DND-41 (cell line): ENCODE results near the gene MTCH1.

Source experiments
- ATAC-seq: fragments of 200-7000 bp; cut with Tn5 transposase; 3 replicates; pipeline ENCODE4 v1.9.1; 2021; ENCODE audit warnings: low read depth; ENCODE audit not compliant: insufficient read depth
- DNase-seq: peaks from one replicate; pipeline ENCODE4 v3.0.0-alpha.2; 2020
- H2AFZ ChIP-seq: 2 replicates; pipeline ENCODE4 v1.6.0; 2012; ENCODE audit warnings: low read depth, low read length
- H3K27ac ChIP-seq: 2 replicates; pipeline ENCODE4 v1.5.1; 2012; ENCODE audit warnings: low read length, inconsistent platforms
- H3K27me3 ChIP-seq: fragments of 200-600 bp; sonication (generic); 2 replicates; pipeline ENCODE4 v1.6.0; 2012; ENCODE audit warnings: low read length, mild to moderate bottlenecking, inconsistent platforms; ENCODE audit not compliant: insufficient read depth, poor library complexity
- H3K36me3 ChIP-seq: 2 replicates; pipeline ENCODE4 v1.5.1; 2012; ENCODE audit warnings: low read length, inconsistent platforms; ENCODE audit not compliant: insufficient read depth
- H3K4me1 ChIP-seq: 2 replicates; pipeline ENCODE4 v1.5.1; 2012; ENCODE audit warnings: mild to moderate bottlenecking, low read length; ENCODE audit not compliant: insufficient read depth
- H3K4me2 ChIP-seq: 2 replicates; pipeline ENCODE4 v1.6.0; 2012; ENCODE audit warnings: mild to moderate bottlenecking, moderate library complexity, low read length, inconsistent platforms; ENCODE audit not compliant: insufficient read depth
- H3K4me3 ChIP-seq, 2 experiments: fragments of 200-600 bp in 1 of 2; shearing (Covaris generic) in 1 of 2; 2 replicates each; pipeline ENCODE4 v1.5.1; 2012 to 2016; ENCODE audit warnings: inconsistent platforms in 2 of 2, low read length in 2 of 2, mild to moderate bottlenecking in 2 of 2, low read depth in 1 of 2, moderate library complexity in 1 of 2
- H3K79me2 ChIP-seq: 2 replicates; pipeline ENCODE4 v1.6.0; 2012; ENCODE audit warnings: low read length, inconsistent platforms; ENCODE audit not compliant: insufficient read depth
- H3K9ac ChIP-seq: 2 replicates; pipeline ENCODE4 v1.6.0; 2012; ENCODE audit warnings: low read depth, mild to moderate bottlenecking, inconsistent platforms, low read length, moderate library complexity
- H3K9me3 ChIP-seq: 2 replicates; pipeline ENCODE4 v1.5.1; 2012; ENCODE audit warnings: low read length, moderate library complexity, mild to moderate bottlenecking, inconsistent platforms; ENCODE audit not compliant: insufficient read depth, severe bottlenecking
- H4K20me1 ChIP-seq: 2 replicates; pipeline ENCODE4 v1.6.0; 2012; ENCODE audit warnings: low read length; ENCODE audit not compliant: insufficient read depth
- CTCF ChIP-seq: IDR thresholded peaks from 2 replicates; pipeline ENCODE4 v1.5.1; 2012; ENCODE audit warnings: borderline replicate concordance, low read length, moderate library complexity, mild to moderate bottlenecking; ENCODE audit not compliant: poor library complexity, severe bottlenecking; ENCODE audit errors: extremely low read depth
- EZH2 ChIP-seq: IDR thresholded peaks from 3 replicates; pipeline ENCODE4 v1.6.1; 2012; ENCODE audit warnings: borderline replicate concordance, low read depth, mild to moderate bottlenecking, moderate library complexity, low read length, inconsistent platforms; ENCODE audit not compliant: severe bottlenecking

Gene MTCH1

DNA sequence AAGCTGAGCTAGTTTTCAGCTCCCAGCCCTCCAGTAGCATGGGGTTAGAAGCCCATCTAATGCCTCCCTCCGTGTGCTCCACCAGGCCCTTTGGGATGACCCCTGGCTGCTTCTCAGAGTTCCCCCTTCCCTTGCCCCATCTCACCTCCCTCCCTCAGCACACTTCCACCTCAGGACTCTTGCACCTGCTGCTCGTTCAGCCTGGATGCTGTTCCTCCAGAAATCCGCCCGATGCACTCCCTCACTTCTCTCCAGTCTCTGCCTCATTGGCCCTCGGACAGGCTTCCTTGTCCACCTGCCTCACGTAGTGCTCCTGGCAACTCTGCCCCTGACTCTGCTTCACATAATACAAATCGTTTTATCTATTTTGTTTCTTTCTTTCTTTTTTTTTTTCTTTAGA lies 46.2 kb upstream of the MTCH1 start:
- no peak for DNase-seq
- no peak overlapping the region for H3K4me3 ChIP-seq

DNA sequence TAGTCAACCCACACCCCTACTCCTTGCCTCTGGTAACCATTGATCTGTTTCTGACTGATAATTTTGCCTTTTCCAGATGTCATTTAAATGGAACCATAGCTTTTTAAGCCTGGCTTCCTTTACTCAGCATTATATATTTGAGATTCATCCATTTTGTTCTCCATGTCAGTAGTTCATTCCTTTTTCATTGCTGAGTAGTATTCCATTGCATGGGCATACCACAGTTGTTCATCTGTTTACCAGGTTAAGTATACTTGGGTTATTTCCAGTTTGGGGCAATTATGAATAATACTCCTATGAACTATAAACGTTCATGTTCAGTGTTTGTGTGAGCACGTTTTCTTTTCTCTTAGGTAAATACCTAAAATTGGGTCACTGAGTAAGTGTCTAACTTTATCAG lies 44.6 kb upstream of the MTCH1 start:
- Histone ChIP-seq H3K9me3 (no peaks in the 10 kb centered on the region), H3K4me2 (no peak overlapping the region), H3K9ac (no peak overlapping the region), H3K4me1 (peaks cover 9% of the 10 kb centered on the region), H3K36me3 (no peaks in the 10 kb centered on the region), H3K79me2 (no peaks in the 10 kb centered on the region), H3K27me3 (no peaks in the 10 kb centered on the region), H3K27ac (no peak overlapping the region), H2AFZ (no peak overlapping the region), H4K20me1 (no peaks in the 10 kb centered on the region), H3K4me3 (no peak overlapping the region)
- ATAC-seq (no peak), DNase-seq (no peak)
- TF ChIP-seq EZH2, result no peak
- TF ChIP-seq CTCF, result no peak

More for the DNA sequence above, 46.2 kb upstream of the MTCH1 start:
- TF ChIP-seq CTCF (no peak), EZH2 (no peak)
- Histone ChIP-seq H3K27me3 (no peaks in the 10 kb centered on the region), H2AFZ (no peak overlapping the region), H3K9me3 (no peaks in the 10 kb centered on the region), H3K79me2 (no peaks in the 10 kb centered on the region), H3K4me2 (no peak overlapping the region), H4K20me1 (no peaks in the 10 kb centered on the region), H3K4me1 (no peaks in the 10 kb centered on the region; the same call in 1 of the 2 replicates), H3K9ac (no peak overlapping the region), H3K27ac (no peak overlapping the region), H3K36me3 (no peaks in the 10 kb centered on the region)
- ATAC-seq, result no peak

DNA sequence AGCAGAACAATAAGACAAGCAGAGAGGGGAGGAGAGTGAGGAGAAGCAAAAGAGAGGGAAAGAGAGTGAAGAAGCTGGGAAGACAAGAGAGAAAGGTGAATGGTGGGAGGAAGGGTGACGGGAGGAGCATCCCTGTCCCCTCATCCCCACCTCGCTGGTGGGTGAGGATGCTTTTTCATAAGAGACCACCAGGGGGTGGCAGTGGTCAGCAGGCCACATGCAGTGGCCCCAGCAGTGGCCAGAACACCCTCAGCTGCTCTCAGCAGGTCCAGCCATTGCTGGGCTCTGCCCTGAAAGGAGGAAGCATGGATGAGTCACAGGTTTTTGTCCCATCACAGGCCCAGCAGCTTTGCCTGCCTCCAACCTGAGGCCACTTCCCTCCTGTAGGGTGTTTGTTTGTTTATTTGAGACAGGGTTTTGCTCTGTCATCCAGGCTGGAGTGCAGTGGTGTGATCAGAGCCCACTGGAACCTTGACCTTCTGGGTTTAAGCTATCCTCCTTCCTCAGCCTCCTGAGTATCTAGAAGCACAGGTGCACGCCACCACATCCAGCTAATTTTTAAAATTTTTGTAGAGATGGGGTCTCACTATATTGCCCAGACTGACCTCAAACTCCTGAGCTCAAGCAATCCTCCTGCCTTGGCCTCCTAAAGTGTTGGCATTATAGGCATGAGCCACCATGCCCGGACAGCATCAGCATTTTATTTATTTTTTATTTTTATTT lies 43.4 kb upstream of the MTCH1 start:
- Histone ChIP-seq H2AFZ (no peak overlapping the region), H4K20me1 (no peaks in the 10 kb centered on the region), H3K4me2 (no peak overlapping the region), H3K9me3 (no peaks in the 10 kb centered on the region), H3K9ac (no peak overlapping the region), H3K27ac (0 out of 2 replicates have a peak overlapping the region, but pooled peaks have one; percentile 4), H3K79me2 (no peaks in the 10 kb centered on the region), H3K36me3 (no peaks in the 10 kb centered on the region), H3K4me1 (peaks cover 15% of the 10 kb centered on the region), H3K4me3 (no peak overlapping the region), H3K27me3 (no peaks in the 10 kb centered on the region)
- TF ChIP-seq CTCF (peak; percentile 73), EZH2 (no peak)
- DNase-seq (peak; percentile 59), ATAC-seq (peak; percentile 32)
